Thyroid gland (tissue), 4 donors: ENCODE data around the gene FBXL7.

Experiments used
- POLR2A ChIP-seq, 2 donors: fragments of 450-650 bp; IDR thresholded peaks; one replicate each; pipeline ENCODE4 v1.6.1; 2017; ENCODE audit warnings: antibody characterized with exemption in 2 of 2, mild to moderate bottlenecking in 2 of 2, moderate library complexity in 1 of 2
- TF ChIP-seq, protein P1 (sequence below), 6 experiments: fragments of 200-600 bp in 3 of 6; fragments of 450-650 bp in 3 of 6; sonication (generic) in 3 of 6; IDR thresholded peaks; one replicate each; pipeline ENCODE4 v1.5.1; 2016 to 2019; ENCODE audit warnings: antibody characterized with exemption in 6 of 6, mild to moderate bottlenecking in 2 of 6, inconsistent platforms in 1 of 6, moderate library complexity in 1 of 6

DNA sequence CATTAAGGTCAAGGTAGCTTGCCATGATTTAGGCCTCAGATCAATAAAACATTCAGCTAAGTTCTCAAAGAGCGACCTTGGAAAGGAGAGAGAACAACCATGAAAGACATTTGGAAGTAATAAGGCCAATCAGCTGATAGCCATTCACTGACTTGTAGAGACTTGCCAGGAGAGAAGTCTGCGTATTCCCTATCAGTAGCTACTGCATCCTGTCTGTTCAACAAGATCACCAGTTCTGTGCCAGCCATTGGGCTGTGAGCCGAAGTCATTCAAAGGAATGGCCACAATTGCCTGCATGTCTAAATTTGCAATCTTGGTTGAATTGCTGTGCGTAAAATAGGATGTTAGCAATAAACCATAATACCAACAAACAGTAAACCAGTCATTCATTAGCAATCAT is 219.8 kb downstream of the FBXL7 start:
- TF ChIP-seq, protein P1, sequence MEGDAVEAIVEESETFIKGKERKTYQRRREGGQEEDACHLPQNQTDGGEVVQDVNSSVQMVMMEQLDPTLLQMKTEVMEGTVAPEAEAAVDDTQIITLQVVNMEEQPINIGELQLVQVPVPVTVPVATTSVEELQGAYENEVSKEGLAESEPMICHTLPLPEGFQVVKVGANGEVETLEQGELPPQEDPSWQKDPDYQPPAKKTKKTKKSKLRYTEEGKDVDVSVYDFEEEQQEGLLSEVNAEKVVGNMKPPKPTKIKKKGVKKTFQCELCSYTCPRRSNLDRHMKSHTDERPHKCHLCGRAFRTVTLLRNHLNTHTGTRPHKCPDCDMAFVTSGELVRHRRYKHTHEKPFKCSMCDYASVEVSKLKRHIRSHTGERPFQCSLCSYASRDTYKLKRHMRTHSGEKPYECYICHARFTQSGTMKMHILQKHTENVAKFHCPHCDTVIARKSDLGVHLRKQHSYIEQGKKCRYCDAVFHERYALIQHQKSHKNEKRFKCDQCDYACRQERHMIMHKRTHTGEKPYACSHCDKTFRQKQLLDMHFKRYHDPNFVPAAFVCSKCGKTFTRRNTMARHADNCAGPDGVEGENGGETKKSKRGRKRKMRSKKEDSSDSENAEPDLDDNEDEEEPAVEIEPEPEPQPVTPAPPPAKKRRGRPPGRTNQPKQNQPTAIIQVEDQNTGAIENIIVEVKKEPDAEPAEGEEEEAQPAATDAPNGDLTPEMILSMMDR (IDR thresholded peaks at IDR 0.05): no peak
- no peak for TF ChIP-seq POLR2A (IDR thresholded peaks at IDR 0.05)
